Muscle layer of duodenum (tissue), 2 donors: ENCODE results near the gene TNFAIP3.

ENCODE experiments used
- H3K27ac ChIP-seq: one replicate; pipeline ENCODE4 v1.7.0; 2013; ENCODE audit warnings: mild to moderate bottlenecking, low read length
- H3K27me3 ChIP-seq: one replicate; pipeline ENCODE4 v1.7.0; 2013; ENCODE audit warnings: low read depth, mild to moderate bottlenecking, control low read depth, low read length
- H3K36me3 ChIP-seq, 2 donors: one replicate each; pipeline ENCODE4 v1.7.0; 2013; ENCODE audit warnings: low read length in 2 of 2, control low read depth in 1 of 2, mild to moderate bottlenecking in 1 of 2; ENCODE audit not compliant: insufficient read depth in 2 of 2, control insufficient read depth in 1 of 2
- H3K4me1 ChIP-seq, 2 donors: one replicate each; pipeline ENCODE4 v1.7.0; 2013; ENCODE audit warnings: low read length in 2 of 2, mild to moderate bottlenecking in 2 of 2, control low read depth in 1 of 2, moderate library complexity in 1 of 2; ENCODE audit not compliant: insufficient read depth in 2 of 2, control insufficient read depth in 1 of 2
- H3K4me3 ChIP-seq, 2 donors: one replicate each; pipeline ENCODE4 v1.7.0; 2013; ENCODE audit warnings: low read length in 2 of 2, low read depth in 1 of 2, mild to moderate bottlenecking in 1 of 2
- H3K9me3 ChIP-seq, 2 donors: one replicate each; pipeline ENCODE4 v1.7.0; 2013; ENCODE audit warnings: low read length in 2 of 2, control low read depth in 1 of 2, mild to moderate bottlenecking in 1 of 2; ENCODE audit not compliant: control insufficient read depth in 1 of 2
- donor health status: healthy.

The TNFAIP3 gene

DNA sequence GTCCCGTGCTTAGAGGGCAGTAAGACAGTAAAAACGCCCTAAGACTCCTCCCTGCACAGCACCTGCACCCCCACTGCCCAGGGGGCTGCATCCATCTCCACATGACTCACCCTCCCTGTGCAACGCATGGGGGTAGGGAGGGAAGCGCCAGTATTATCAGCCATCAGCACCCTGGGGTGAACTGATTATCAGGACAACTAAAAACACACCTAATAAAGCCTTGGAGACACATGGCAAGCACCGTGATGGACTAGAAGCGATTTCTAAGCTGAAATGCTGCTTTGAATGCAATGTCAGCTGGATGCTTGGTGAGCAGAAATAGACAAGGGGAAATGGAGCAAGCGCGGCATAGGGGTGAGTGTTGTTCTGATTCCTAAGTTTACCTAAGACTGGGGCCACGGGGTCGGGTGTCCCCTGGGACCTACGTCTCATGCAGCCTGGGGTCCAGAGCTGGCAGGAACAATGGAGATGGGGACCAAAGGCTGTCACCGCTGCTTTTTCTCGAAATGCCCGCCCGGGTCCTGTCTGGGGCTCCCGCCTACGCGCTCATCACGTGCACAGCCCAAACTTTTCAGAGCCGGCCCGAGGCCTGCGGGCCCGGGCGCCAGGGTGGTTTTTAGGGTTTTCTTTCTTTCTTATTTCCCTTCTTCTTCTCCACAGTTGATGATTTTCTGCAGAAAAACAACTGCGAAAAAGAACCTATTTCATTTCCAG is 702 bp upstream of the TNFAIP3 start:
- Histone ChIP-seq H3K36me3 (peaks cover 0 to 6% of the 10 kb centered on the region in 2 donors), H3K9me3 (no peaks in the 10 kb centered on the region), H3K27ac (peak overlapping the region; percentile 87), H3K27me3 (no peaks in the 10 kb centered on the region), H3K4me1 (peaks cover 6 to 31% of the 10 kb centered on the region in 2 donors), H3K4me3 (peak overlapping the region; percentile 65 to 72)

DNA sequence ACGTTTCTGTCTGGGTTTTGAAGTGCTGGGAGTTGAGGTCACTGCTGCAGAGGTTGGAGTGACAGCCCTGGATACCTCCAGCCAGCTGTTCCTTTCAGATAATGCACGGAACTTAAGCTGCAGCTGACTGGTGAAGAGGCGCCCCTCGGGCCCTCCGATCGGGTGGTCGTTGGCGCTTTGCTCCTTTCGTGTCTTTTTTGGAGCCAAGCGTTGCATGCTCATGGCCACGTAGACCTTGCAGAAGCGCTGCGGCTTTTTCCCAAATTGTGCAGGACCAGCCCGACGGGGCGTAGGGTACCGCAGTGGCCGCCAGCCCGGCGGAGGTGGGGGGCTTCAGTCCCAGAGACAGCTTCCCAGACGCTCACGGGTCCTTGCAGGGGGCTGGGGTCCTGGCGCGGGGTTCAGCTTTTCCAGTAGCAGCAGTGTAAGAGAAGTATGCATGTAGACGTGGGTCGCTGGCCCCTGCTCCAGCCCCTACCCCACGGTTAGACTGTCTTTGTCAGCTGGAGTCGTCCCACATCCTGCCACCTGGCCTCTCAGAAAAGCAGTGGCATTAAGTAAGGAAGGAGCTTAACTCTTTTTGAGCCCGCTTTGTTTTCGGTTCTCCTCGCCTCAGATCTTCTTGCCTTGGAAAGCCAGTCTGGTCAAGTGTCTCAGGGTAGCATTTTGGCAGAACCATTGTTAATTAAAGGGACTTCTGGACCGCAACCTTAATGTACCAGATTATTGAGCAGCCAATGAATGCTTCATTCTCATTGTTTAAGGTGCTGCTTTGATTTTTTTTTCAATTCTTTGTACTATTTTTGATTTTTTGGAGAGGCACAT is 838 bp downstream of the TNFAIP3 start:
- peaks cover 7 to 32% of the 10 kb centered on the region in 2 donors for H3K4me1 ChIP-seq
- no peaks in the 10 kb centered on the region for H3K27me3 ChIP-seq
- H3K27ac ChIP-seq, result peak overlapping the region; percentile 83

DNA sequence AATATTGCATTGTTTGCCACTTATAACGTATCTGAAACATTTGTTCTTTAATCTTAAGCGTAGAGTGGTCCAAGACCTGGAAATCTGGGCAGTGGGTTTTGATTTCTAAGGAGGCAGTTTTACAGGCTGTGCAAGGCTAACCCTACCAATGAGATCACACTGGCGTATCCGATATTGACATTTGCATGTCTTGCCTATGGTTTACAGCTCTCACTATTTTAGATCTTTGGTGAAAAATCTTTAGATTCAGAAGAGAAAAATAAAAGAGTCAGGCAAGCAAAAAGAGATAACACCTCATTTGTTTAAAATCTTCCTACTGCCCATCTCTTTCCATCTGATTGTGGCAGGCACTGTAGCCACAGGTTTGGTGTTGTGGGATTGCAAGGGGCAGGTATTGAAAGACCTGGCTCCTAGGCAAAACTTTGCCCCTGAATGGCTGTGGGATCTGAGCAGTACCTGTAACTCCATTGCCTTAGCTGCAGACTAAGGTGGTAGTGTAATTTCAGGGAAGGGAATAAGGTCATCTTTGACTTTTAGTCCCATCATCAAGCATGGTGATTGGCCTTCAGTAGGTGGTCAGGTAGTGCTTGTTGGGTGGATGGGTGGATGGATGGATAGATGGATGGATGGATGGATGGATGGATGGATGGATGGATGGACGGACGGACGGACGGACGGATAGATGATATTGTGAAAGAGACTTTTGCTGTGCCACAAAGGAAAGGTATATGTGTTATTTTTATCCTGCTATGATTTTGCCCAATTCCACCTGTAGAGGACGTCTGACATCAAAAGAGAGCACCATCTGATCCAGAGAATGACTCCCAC is 1.9 kb downstream of the TNFAIP3 start:
- Histone ChIP-seq H3K36me3 (peaks cover 0 to 21% of the 10 kb centered on the region in 2 donors), H3K4me3 (peak overlapping the region; percentile 86 to 95), H3K9me3 (no peaks in the 10 kb centered on the region), H3K4me1 (peaks cover 7 to 41% of the 10 kb centered on the region in 2 donors), H3K27me3 (no peaks in the 10 kb centered on the region), H3K27ac (peak overlapping the region; percentile 83)

More for the DNA sequence above, 838 bp downstream of the TNFAIP3 start:
- Histone ChIP-seq H3K4me3 (peak overlapping the region; percentile 86 to 95), H3K36me3 (peaks cover 0 to 17% of the 10 kb centered on the region in 2 donors), H3K9me3 (no peaks in the 10 kb centered on the region)

DNA sequence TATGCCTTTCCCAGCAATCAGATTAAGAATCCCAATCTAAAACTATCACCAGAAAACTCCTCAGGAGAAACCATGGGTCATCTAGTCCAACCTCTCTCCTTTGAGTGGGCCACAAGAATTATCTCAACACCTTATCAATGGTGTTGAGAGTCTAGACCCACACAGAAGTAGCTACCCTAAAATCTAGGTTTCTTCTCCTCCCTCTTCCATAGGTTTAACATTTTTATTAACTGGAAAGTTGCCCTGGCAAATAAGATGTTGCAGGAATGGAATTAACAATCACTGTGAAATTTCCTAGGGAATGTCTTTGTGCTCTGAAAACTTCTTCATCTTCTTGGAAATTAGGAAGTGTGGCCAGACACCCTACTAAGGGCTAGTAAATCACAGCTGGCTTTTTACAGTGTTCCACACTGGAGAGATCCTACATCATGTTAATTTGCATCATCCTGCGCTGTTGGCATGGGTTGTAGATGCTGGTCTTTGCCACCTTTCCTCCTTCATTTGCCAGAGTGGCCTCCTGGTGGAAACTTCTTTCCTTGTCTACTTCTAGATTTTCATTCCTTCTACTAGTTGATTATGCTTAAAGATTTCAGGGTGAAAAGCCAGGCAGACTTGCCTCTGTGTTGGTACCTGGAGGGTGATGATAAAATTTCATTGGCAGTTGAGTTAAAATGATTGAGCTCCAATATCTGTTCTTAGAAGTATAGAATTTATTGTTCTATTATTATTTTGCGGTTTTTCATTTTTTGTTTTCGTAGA is 2.7 kb downstream of the TNFAIP3 start:
- Histone ChIP-seq H3K9me3 (no peaks in the 10 kb centered on the region), H3K27ac (peak overlapping the region; percentile 22), H3K36me3 (peaks cover 2 to 24% of the 10 kb centered on the region in 2 donors), H3K27me3 (no peaks in the 10 kb centered on the region), H3K4me1 (peaks cover 7 to 46% of the 10 kb centered on the region in 2 donors), H3K4me3 (peak overlapping the region; percentile 86 to 95)

DNA sequence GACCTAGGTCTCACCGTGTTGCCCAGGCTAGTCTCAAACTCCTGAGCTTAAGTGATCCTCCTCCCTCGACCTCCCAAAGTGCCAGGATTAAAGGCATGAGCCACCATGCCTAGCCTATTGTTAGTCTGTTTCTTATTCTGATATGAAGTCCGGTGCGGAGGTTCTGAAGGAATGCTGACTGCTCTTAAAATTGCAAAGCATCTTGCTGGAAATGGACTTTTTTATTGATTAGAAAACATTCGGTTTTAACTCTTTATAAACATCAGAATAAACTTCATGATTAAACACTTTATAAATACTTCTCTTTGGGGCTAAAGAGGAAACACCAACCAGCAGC is 3.2 kb downstream of the TNFAIP3 start:
- H3K4me3 ChIP-seq, result peak overlapping the region; percentile 34 to 86
- H3K27ac ChIP-seq, result peak overlapping the region; percentile 22
- peaks cover 7 to 46% of the 10 kb centered on the region in 2 donors for H3K4me1 ChIP-seq

DNA sequence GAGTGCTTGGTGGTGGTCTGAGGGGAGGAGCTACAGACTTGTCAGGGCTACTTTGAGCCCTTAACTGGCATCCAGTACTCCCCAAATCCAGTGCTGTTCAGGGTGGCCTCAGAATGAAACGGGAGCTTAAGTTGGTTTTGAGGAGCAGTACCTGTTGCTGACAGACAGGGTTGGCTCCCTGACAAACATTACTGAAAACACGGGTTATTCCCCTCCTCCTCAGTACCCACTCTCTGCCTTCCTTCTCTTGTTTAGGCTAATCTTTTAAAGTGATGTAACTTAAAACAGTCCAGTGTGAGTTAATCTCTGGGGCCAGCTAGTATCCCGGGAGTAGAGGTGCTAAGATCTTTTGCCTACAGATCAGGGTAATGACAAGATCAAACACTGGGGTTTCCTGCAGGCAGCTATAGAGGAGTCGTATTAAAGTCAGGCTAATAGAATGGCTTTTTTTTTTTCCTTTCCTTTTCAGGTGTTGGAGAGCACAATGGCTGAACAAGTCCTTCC is 3.7 kb downstream of the TNFAIP3 start:
- peaks cover 7 to 46% of the 10 kb centered on the region in 2 donors for H3K4me1 ChIP-seq
- peak overlapping the region; percentile 34 to 86 for H3K4me3 ChIP-seq
- H3K27me3 ChIP-seq, result no peaks in the 10 kb centered on the region
- H3K27ac ChIP-seq, result peak overlapping the region; percentile 22
- no peaks in the 10 kb centered on the region for H3K9me3 ChIP-seq
- H3K36me3 ChIP-seq, result peaks cover 13 to 33% of the 10 kb centered on the region in 2 donors

More for the DNA sequence above, 3.2 kb downstream of the TNFAIP3 start:
- peaks cover 8 to 28% of the 10 kb centered on the region in 2 donors for H3K36me3 ChIP-seq
- no peaks in the 10 kb centered on the region for H3K27me3 ChIP-seq
- H3K9me3 ChIP-seq, result no peaks in the 10 kb centered on the region

DNA sequence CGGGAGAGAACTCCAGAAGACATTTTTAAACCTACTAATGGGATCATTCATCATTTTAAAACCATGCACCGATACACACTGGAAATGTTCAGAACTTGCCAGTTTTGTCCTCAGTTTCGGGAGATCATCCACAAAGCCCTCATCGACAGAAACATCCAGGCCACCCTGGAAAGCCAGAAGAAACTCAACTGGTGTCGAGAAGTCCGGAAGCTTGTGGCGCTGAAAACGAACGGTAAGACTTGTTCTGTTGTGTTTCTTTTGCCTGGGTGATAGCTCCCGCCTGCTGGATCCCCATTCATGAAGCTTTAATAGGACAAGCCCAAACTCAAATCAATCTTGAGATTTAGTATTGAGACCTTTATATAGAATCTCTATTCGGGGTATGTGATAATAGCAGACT is 4.2 kb downstream of the TNFAIP3 start:
- Histone ChIP-seq H3K4me1 (peaks cover 7 to 42% of the 10 kb centered on the region in 2 donors), H3K27me3 (no peaks in the 10 kb centered on the region), H3K4me3 (peak overlapping the region; percentile 34 to 86), H3K36me3 (peaks cover 16 to 38% of the 10 kb centered on the region in 2 donors), H3K27ac (peak overlapping the region; percentile 22), H3K9me3 (no peaks in the 10 kb centered on the region)

DNA sequence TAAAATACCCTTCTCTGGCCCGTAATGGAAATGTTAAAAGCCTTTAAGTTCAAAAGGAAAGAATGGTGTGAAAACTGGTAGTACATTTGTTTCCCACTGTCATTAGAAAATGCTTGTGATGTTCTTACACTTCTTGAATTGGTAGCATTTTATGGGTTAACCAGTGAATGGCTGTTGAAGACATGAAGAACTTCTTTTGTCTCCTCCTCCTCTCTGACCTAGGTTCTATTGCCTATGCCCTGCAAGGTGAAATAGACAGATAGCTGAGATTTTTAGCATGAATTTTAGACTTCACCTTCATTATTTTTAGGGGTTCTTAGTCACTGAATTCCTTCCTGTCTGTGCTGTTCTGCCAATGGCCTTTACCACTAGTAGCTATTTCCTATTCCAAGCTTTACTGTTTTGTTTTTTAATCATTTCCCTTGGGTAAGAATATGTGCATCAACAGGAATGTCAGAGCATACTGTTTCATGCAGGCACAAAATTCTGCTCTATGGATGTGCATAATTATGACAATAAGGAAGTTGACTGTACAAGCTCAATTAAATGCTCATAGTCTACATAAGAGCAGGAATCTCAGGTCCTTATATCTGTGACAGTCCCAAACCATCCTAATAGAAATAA is 4.9 kb downstream of the TNFAIP3 start:
- Histone ChIP-seq H3K4me1 (peaks cover 7 to 39% of the 10 kb centered on the region in 2 donors), H3K27me3 (no peaks in the 10 kb centered on the region), H3K36me3 (peaks cover 23 to 44% of the 10 kb centered on the region in 2 donors), H3K4me3 (peak overlapping the region; percentile 34 to 86), H3K9me3 (no peaks in the 10 kb centered on the region), H3K27ac (peak overlapping the region; percentile 45)

DNA sequence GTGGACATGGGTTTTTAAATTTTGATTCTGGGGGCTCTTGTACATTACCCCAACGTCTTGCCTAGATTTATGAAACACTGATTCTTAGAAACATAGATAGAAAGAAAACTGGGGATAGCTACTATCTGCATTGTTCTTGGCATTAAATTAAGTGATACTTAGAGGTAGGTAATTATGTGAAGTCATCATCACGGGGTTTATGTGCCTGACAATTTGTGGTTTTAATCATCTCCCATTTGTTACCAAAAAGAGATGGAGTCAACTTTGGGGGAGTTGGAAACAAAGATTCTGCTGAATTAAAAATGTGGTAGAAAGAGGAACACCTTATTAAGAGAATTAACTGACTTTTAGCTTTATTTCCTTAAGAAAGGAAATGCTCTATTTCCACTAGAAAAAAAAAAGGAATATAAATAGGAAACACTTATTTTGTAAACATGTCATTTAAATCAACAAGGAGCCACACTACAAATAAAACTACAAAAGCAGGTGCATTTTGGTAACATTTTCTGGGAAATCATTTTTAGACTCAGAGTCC is 5.6 kb downstream of the TNFAIP3 start:
- Histone ChIP-seq H3K4me3 (peak overlapping the region; percentile 34 to 86), H3K27me3 (no peaks in the 10 kb centered on the region), H3K27ac (peak overlapping the region; percentile 45), H3K36me3 (peaks cover 30 to 47% of the 10 kb centered on the region in 2 donors), H3K4me1 (peaks cover 7 to 39% of the 10 kb centered on the region in 2 donors), H3K9me3 (no peaks in the 10 kb centered on the region)
